Measurements from ENCODE around the gene ZNF562.
"Not testable (repeated sequence)": the region's sequence is repeated elsewhere in the genome, so short reads cannot be mapped to it uniquely, and the experiment has no call there.

The ZNF562 gene

DNA sequence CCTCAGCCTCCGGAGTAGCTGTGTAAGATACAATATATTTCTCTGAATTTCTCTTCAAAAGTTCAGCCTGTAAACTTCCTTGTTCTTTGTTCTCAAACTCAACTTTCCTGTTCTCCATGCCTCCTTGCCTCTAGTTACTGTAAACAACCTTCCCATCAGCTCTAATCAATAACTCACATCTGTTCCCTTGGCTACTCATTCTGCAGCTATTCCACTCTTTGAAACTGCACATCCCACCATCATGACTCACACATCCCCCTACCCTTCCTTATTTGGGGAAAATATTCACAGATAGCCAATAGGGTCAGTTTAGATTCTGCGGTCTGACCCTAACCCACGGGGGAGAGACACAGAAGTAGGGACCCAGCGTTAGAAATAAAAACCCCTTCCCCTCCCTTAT lies 2.0 kb downstream of the ZNF562 start:
- Mint-ChIP-seq H3K27me3 (no peaks in the 10 kb centered on the region), H3K27ac (no peak overlapping the region)

DNA sequence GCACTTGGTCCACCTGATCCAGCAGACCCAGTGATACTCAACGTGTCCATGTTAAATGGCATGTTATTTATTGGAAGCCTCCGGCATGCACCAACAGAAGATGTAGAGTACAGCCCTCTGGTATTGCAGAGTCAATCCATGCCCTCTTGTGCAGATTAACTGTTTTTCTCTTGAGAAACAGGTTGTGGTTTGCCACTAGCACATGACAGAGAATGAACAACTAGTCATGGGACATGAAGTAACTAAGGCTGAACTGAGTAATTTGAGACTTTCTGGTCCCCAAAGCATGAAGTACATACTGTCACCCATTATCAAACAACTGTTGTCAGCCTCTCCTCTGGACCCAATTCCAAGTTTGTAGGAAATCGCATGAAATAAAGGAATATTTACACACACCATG lies 3.2 kb downstream of the ZNF562 start:
- DNase-seq: no peak
- H3K27ac Mint-ChIP-seq: peak overlapping the region; percentile 47
- H3K9me3 Mint-ChIP-seq: peaks cover 33 to 34% of the 10 kb centered on the region in 2 donors

More for the DNA sequence above, 2.0 kb downstream of the ZNF562 start:
- DNase-seq (no peak), ATAC-seq (replicated peaks) (no peak)
- Mint-ChIP-seq H3K4me1 (peaks cover 20 to 53% of the 10 kb centered on the region in 2 donors), H3K9me3 (peaks cover 25 to 27% of the 10 kb centered on the region in 2 donors), H3K36me3 (peaks cover 56 to 68% of the 10 kb centered on the region in 2 donors), H3K4me3 (peak overlapping the region in 1 of 2 donors; percentile 31)

DNA sequence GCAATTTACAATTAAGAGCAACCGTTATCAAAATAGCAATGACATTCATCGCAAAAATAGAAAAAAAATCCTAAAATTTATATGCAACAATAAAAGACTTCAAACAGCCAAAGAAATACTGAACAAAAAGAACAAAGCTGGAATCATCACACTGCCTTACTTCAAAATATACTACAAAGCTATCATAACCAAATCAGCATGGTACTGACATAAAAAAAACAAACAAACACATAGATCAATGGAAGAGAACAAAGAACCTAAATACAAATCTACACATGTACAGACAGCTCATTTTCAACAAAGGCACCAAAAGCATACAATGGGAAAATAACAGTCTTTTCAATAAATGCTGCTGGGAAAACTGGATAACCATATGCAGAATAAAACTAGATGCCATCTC lies 6.4 kb downstream of the ZNF562 start:
- Mint-ChIP-seq H3K27me3 (no peaks in the 10 kb centered on the region), H3K4me3 (no peak overlapping the region), H3K36me3 (peaks cover 67 to 86% of the 10 kb centered on the region in 2 donors), H3K27ac (no peak overlapping the region), H3K9me3 (peaks cover 31% of the 10 kb centered on the region in 2 donors), H3K4me1 (peaks cover 20 to 56% of the 10 kb centered on the region in 2 donors)
- ATAC-seq (replicated peaks) (no peak), DNase-seq (no peak)

More for the DNA sequence above, 3.2 kb downstream of the ZNF562 start:
- H3K36me3 Mint-ChIP-seq: peaks cover 68 to 80% of the 10 kb centered on the region in 2 donors
- H3K4me3 Mint-ChIP-seq: peak overlapping the region in 1 of 2 donors; percentile 7
- H3K27me3 Mint-ChIP-seq: no peaks in the 10 kb centered on the region
- ATAC-seq (replicated peaks): no peak
- H3K4me1 Mint-ChIP-seq: peaks cover 27 to 60% of the 10 kb centered on the region in 2 donors

GRCh38 chr19:9667898-9668297 lies 7.0 kb downstream of the ZNF562 start:
- Mint-ChIP-seq H3K27me3 (no peaks in the 10 kb centered on the region), H3K27ac (no peak overlapping the region), H3K4me1 (peaks cover 19 to 56% of the 10 kb centered on the region in 2 donors), H3K36me3 (peaks cover 64 to 87% of the 10 kb centered on the region in 2 donors), H3K9me3 (peaks cover 29% of the 10 kb centered on the region in 2 donors), H3K4me3 (no peak overlapping the region)
- DNase-seq (no peak), ATAC-seq (replicated peaks) (no peak)

GRCh38 chr19:9658769-9659168 lies 16.1 kb downstream of the ZNF562 start:
- Mint-ChIP-seq H3K27ac (no peak overlapping the region), H3K4me3 (no peak overlapping the region), H3K9me3 (no peaks in the 10 kb centered on the region), H3K27me3 (no peaks in the 10 kb centered on the region), H3K4me1 (peaks cover 5% of the 10 kb centered on the region in 2 donors), H3K36me3 (peaks cover 35 to 44% of the 10 kb centered on the region in 2 donors)
- DNase-seq: no peak
- ATAC-seq (replicated peaks): no peak

GRCh38 chr19:9653066-9653555 lies 21.8 kb downstream of the ZNF562 start:
- not testable (repeated sequence) for H3K4me3 Mint-ChIP-seq; H3K27me3 Mint-ChIP-seq; H3K4me1 Mint-ChIP-seq; DNase-seq; H3K27ac Mint-ChIP-seq; ATAC-seq (replicated peaks)
- Mint-ChIP-seq H3K9me3 (peaks cover 10 to 13% of the 10 kb centered on the region in 2 donors), H3K36me3 (peaks cover 73 to 81% of the 10 kb centered on the region in 2 donors)

- not testable (repeated sequence) for H3K4me1 Mint-ChIP-seq; H3K4me3 Mint-ChIP-seq; DNase-seq; H3K27ac Mint-ChIP-seq; ATAC-seq (replicated peaks); H3K27me3 Mint-ChIP-seq
- Mint-ChIP-seq H3K9me3 (peaks cover 10 to 13% of the 10 kb centered on the region in 2 donors), H3K36me3 (peaks cover 69 to 75% of the 10 kb centered on the region in 2 donors)
Measured at GRCh38 chr19:9651464-9651863, 23.4 kb downstream of the ZNF562 start.

- Mint-ChIP-seq H3K4me1 (peaks cover 0 to 2% of the 10 kb centered on the region in 2 donors), H3K9me3 (peaks cover 10 to 13% of the 10 kb centered on the region in 2 donors), H3K27me3 (no peaks in the 10 kb centered on the region), H3K36me3 (peaks cover 59 to 72% of the 10 kb centered on the region in 2 donors), H3K27ac (no peak overlapping the region), H3K4me3 (no peak overlapping the region)
- DNase-seq: no peak
- no peak for ATAC-seq (replicated peaks)
Measured at GRCh38 chr19:9650345-9650744, 24.6 kb downstream of the ZNF562 start.

DNA sequence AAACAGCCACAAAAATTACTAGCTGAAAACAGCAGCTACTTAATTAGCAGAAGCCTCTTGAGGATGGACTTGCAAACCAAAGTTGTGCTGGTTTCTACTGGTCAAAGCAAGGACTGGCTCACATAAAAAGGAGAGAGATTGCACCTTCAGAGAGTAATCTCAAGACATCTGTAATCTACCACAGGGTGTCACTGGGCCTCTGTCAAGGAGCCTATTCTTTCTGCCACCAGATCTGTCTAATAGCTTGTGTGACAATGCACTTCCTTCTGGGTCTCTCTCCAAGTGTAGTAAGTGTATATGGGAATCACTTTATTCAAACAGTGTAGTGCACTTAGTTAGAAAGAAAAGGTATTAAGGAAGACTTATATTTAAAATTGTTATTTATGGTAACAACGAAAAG lies 29.4 kb downstream of the ZNF562 start:
- no peak overlapping the region for H3K27ac Mint-ChIP-seq
- no peak overlapping the region for H3K4me3 Mint-ChIP-seq
- peaks cover 40 to 57% of the 10 kb centered on the region in 2 donors for H3K36me3 Mint-ChIP-seq
- ATAC-seq (replicated peaks): no peak
- H3K4me1 Mint-ChIP-seq: peaks cover 0 to 6% of the 10 kb centered on the region in 2 donors
- peaks cover 7 to 18% of the 10 kb centered on the region in 2 donors for H3K9me3 Mint-ChIP-seq
- H3K27me3 Mint-ChIP-seq: no peaks in the 10 kb centered on the region
- no peak for DNase-seq

- H3K27me3 Mint-ChIP-seq: no peaks in the 10 kb centered on the region
- peaks cover 0 to 6% of the 10 kb centered on the region in 2 donors for H3K4me1 Mint-ChIP-seq
- no peak overlapping the region for H3K4me3 Mint-ChIP-seq
- peaks cover 7 to 20% of the 10 kb centered on the region in 2 donors for H3K9me3 Mint-ChIP-seq
- ATAC-seq (replicated peaks) (no peak), DNase-seq (no peak)
- peaks cover 34 to 51% of the 10 kb centered on the region in 2 donors for H3K36me3 Mint-ChIP-seq
- H3K27ac Mint-ChIP-seq: no peak overlapping the region
Measured at GRCh38 chr19:9644472-9644871, 30.4 kb downstream of the ZNF562 start.

DNA sequence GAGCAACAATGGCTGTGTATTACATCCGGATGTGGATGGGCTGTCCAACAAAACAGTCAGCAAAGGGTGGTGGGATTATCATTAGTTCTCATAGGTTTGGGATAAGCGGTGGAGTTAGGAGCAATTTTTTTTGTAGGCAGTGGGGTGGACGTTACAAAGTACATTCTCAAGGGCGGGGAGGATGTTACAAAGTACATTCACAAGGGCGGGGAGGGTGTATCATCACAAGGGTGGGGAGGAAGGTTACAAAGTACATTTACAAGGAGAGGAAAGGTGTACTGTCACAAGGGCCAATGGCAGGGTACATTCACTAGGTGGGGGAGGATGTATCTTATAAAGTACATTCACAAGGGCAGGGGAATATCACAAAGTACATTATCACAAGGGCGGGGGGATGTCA lies 33.1 kb downstream of the ZNF562 start:
- Mint-ChIP-seq H3K27ac (no peak overlapping the region), H3K27me3 (no peaks in the 10 kb centered on the region), H3K4me1 (peaks cover 0 to 6% of the 10 kb centered on the region in 2 donors), H3K4me3 (no peak overlapping the region), H3K9me3 (peaks cover 7 to 20% of the 10 kb centered on the region in 2 donors), H3K36me3 (peaks cover 21 to 36% of the 10 kb centered on the region in 2 donors)
- no peak for DNase-seq
- no peak for ATAC-seq (replicated peaks)

DNA sequence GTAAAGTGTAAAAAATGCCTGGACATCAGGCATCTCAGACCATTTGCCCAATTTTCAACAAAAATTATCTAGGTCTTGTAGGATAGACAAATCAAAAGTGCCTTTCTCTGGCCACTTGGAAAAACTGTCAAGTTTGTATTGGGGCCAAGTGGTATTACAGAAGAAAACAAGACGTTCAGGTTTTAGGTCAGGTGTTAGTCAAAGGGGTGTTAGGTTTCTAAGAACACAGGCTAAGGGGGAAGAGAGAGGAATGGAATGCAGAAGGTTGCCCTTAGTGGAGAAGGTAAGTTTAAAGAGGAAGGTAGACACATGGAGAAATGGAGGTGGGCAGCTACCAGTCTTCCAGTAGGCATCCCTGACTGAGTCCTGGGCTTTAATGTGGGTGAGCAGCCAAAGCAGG lies 33.9 kb downstream of the ZNF562 start:
- Mint-ChIP-seq H3K4me1 (peaks cover 0 to 6% of the 10 kb centered on the region in 2 donors), H3K27me3 (no peaks in the 10 kb centered on the region), H3K9me3 (peaks cover 7 to 20% of the 10 kb centered on the region in 2 donors), H3K36me3 (peaks cover 21 to 36% of the 10 kb centered on the region in 2 donors), H3K4me3 (no peak overlapping the region), H3K27ac (no peak overlapping the region)
- DNase-seq (no peak), ATAC-seq (replicated peaks) (no peak)

- Mint-ChIP-seq H3K9me3 (peaks cover 0 to 7% of the 10 kb centered on the region in 2 donors), H3K4me1 (peaks cover 0 to 3% of the 10 kb centered on the region in 2 donors), H3K4me3 (no peak overlapping the region), H3K27ac (no peak overlapping the region), H3K36me3 (peaks cover 28 to 34% of the 10 kb centered on the region in 2 donors), H3K27me3 (no peaks in the 10 kb centered on the region)
- ATAC-seq (replicated peaks) (no peak), DNase-seq (no peak)
Measured at GRCh38 chr19:9636018-9636417, 38.9 kb downstream of the ZNF562 start.

- no peak overlapping the region for H3K27ac Mint-ChIP-seq
- no peaks in the 10 kb centered on the region for H3K9me3 Mint-ChIP-seq
- no peaks in the 10 kb centered on the region for H3K27me3 Mint-ChIP-seq
- peaks cover 2 to 9% of the 10 kb centered on the region in 2 donors for H3K4me1 Mint-ChIP-seq
- DNase-seq (no peak), ATAC-seq (replicated peaks) (no peak)
- H3K36me3 Mint-ChIP-seq: peaks cover 21 to 30% of the 10 kb centered on the region in 2 donors
- no peak overlapping the region for H3K4me3 Mint-ChIP-seq
Measured at GRCh38 chr19:9627856-9628255, 47.0 kb downstream of the ZNF562 start.

DNA sequence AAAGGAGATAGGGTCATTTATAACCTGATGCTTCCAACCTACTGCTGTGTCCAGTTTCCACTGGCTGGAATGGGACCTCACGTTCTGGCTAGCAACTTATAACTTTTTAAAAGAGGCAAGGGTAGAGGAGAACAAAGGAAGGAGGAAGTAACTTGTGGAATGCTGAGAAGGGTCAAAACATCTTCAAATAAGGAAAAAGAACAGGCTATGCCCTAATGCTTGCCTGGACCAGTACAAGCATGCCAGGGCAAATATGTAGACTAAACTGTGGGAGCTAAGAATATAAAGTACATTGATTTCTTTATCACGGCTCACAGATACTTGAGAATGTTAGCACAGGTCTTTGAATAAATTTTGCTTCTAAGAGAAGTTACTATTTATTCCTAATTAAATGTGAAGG lies 52.4 kb downstream of the ZNF562 start:
- peaks cover 9 to 27% of the 10 kb centered on the region in 2 donors for H3K36me3 Mint-ChIP-seq
- H3K9me3 Mint-ChIP-seq: no peaks in the 10 kb centered on the region
- ATAC-seq (replicated peaks) (no peak), DNase-seq (no peak)
- no peak overlapping the region for H3K27ac Mint-ChIP-seq
- no peaks in the 10 kb centered on the region for H3K27me3 Mint-ChIP-seq
- H3K4me3 Mint-ChIP-seq: peak overlapping the region in 1 of 2 donors; percentile 27
- H3K4me1 Mint-ChIP-seq: peaks cover 10 to 24% of the 10 kb centered on the region in 2 donors
